ENCODE measurements around the gene LONP2. TPM values are rescaled to one million over a fixed set of nuclear protein-coding genes. Genes with fewer than 3 reads are reported as not detected.

The LONP2 gene
- total and polyA plus RNA-seq, 2 experiments from 2014 or later, result 12.4 to 25.2 TPM

DNA sequence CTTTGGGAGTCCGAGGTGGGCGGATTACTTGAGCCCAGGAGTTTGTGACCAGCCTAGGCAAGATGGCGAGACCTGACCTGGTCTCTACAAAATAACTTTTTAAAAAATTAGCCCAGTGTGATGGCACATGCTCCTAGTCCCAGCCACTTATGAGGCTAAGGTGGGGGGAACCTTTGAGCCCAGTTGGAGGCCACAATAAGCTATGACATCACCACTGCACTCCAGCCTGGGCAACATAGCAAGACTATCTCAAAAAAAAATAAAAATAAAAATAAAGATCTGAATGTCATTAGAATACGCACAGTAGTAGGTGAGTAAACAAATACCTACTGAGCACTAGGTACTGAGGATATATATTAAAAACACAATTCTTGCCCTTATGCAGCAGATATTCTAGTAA is 138.0 kb downstream of the LONP2 start:
- Mint-ChIP-seq H3K36me3 (ENCODE audit: low read depth) (peaks cover 3% of the 10 kb centered on the region; the same call in 2 of the 3 replicates), H3K27me3 (ENCODE audit: insufficient read depth, low read depth, poor library complexity) (peaks cover 5% of the 10 kb centered on the region), H3K4me1 (peaks cover 49% of the 10 kb centered on the region), H3K27ac (no peak overlapping the region), H3K4me3 (peak overlapping the region; percentile 49; the same call in 2 of the 3 replicates), H3K9me3 (no peaks in the 10 kb centered on the region)
- no peak for TF ChIP-seq POLR2AphosphoS5 (IDR thresholded peaks at IDR 0.05; ENCODE audit: low read depth)
- TF ChIP-seq EZH2 (IDR thresholded peaks at IDR 0.05; ENCODE audit: low read depth, unreplicated experiment), result no peak
- TF ChIP-seq ZNF462 (CRISPR knock-in tag; IDR thresholded peaks at IDR 0.05), result no peak
- no peak for TF ChIP-seq JUNB (IDR thresholded peaks at IDR 0.05; ENCODE audit: unreplicated experiment)
- no peak for TF ChIP-seq CREB1 (CRISPR knock-in tag; IDR thresholded peaks at IDR 0.05; ENCODE audit: low read depth)
- TF ChIP-seq ZNF331 (CRISPR knock-in tag; IDR thresholded peaks at IDR 0.05; ENCODE audit: low read depth), result no peak
- TF ChIP-seq EZH2phosphoT487 (IDR thresholded peaks at IDR 0.05; ENCODE audit: unreplicated experiment), result no peak
- no peak for TF ChIP-seq NANOG (IDR thresholded peaks at IDR 0.05; ENCODE audit: borderline replicate concordance)
- TF ChIP-seq ZNF114 (CRISPR knock-in tag; IDR thresholded peaks at IDR 0.05), result no peak
- no peak for TF ChIP-seq STAT1 (IDR thresholded peaks at IDR 0.05; ENCODE audit: unreplicated experiment)
- no peak for TF ChIP-seq CTCF (conservative IDR thresholded peaks at IDR 0.05; ENCODE audit: low read depth in 2 of 2)
- TF ChIP-seq, protein P1, sequence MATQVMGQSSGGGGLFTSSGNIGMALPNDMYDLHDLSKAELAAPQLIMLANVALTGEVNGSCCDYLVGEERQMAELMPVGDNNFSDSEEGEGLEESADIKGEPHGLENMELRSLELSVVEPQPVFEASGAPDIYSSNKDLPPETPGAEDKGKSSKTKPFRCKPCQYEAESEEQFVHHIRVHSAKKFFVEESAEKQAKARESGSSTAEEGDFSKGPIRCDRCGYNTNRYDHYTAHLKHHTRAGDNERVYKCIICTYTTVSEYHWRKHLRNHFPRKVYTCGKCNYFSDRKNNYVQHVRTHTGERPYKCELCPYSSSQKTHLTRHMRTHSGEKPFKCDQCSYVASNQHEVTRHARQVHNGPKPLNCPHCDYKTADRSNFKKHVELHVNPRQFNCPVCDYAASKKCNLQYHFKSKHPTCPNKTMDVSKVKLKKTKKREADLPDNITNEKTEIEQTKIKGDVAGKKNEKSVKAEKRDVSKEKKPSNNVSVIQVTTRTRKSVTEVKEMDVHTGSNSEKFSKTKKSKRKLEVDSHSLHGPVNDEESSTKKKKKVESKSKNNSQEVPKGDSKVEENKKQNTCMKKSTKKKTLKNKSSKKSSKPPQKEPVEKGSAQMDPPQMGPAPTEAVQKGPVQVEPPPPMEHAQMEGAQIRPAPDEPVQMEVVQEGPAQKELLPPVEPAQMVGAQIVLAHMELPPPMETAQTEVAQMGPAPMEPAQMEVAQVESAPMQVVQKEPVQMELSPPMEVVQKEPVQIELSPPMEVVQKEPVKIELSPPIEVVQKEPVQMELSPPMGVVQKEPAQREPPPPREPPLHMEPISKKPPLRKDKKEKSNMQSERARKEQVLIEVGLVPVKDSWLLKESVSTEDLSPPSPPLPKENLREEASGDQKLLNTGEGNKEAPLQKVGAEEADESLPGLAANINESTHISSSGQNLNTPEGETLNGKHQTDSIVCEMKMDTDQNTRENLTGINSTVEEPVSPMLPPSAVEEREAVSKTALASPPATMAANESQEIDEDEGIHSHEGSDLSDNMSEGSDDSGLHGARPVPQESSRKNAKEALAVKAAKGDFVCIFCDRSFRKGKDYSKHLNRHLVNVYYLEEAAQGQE (IDR thresholded peaks at IDR 0.05; ENCODE audit: unreplicated experiment), result no peak
- DNase-seq (ENCODE audit: low spot score) (no peak), ATAC-seq (no peak)
- no peak overlapping the region for H2AFZ ChIP-seq
- H3K9me2 ChIP-seq (ENCODE audit: insufficient read depth), result no peaks in the 10 kb centered on the region
- H3K4me2 ChIP-seq, result peak overlapping the region; percentile 90
- H3F3A ChIP-seq (replicated peaks; ENCODE audit: low read depth), result peaks cover 15% of the 10 kb centered on the region
- H3K79me2 ChIP-seq (replicated peaks; ENCODE audit: insufficient read depth), result peaks cover 73% of the 10 kb centered on the region
- peaks cover 25% of the 10 kb centered on the region for H4K20me1 ChIP-seq (replicated peaks; ENCODE audit: insufficient read depth)
- no peaks in the 10 kb centered on the region for H3K36me3 ChIP-seq (ENCODE audit: insufficient read depth)
- H3K27me3 ChIP-seq (ENCODE audit: insufficient read depth), result no peaks in the 10 kb centered on the region
- no peak overlapping the region for H3K27ac ChIP-seq (ENCODE audit: low read depth)
- no peak overlapping the region for H3K4me3 ChIP-seq
- H3K4me1 ChIP-seq (ENCODE audit: insufficient read depth), result peaks cover 58% of the 10 kb centered on the region

All from GM23338 (cell line).